Activated CD4-positive, alpha-beta T cell treated with anti-CD3 and anti-CD28 coated beads, Interleukin-2, amount 10 ng/mL, durations not matched to agents 24 days and 14 days (primary cell): Measurements from ENCODE around the gene CDKN2B. TPM values are rescaled to one million over a fixed set of nuclear protein-coding genes. Genes with fewer than 3 reads are reported as not detected.

Experiments
- DNase-seq: peaks from one replicate; pipeline ENCODE4 v3.0.0; 2022
- H3K27ac Mint-ChIP-seq: one replicate; pipeline ENCODE4 v1.8.0; 2022; ENCODE audit warnings: mild to moderate bottlenecking, mixed read lengths
- H3K27me3 Mint-ChIP-seq: one replicate; pipeline ENCODE4 v1.8.0; 2022; ENCODE audit warnings: mixed read lengths
- H3K36me3 Mint-ChIP-seq: one replicate; pipeline ENCODE4 v1.8.0; 2022; ENCODE audit warnings: low read depth, mild to moderate bottlenecking, mixed read lengths
- H3K4me1 Mint-ChIP-seq: one replicate; pipeline ENCODE4 v1.8.0; 2021; ENCODE audit warnings: mixed read lengths
- H3K4me3 Mint-ChIP-seq: one replicate; pipeline ENCODE4 v1.8.0; 2022; ENCODE audit warnings: mild to moderate bottlenecking, moderate library complexity, mixed read lengths
- H3K9me3 Mint-ChIP-seq: one replicate; pipeline ENCODE4 v1.8.0; 2021; ENCODE audit warnings: mixed read lengths
- intact Hi-C: fragments of 100-400 bp; cut with micrococcal nuclease; formaldehyde crosslinking; loops from one replicate; pipeline ENCODE4 v1.15.1; 2023
- total RNA-seq: library from RNA; stranded (reverse); gene quantifications from 2 replicates; pipeline ENCODE4 v1.2.3, GENCODE V29; 2022

CDKN2B gene
- total RNA-seq, 1 donor from 2014 or later: 0.21 TPM

DNA sequence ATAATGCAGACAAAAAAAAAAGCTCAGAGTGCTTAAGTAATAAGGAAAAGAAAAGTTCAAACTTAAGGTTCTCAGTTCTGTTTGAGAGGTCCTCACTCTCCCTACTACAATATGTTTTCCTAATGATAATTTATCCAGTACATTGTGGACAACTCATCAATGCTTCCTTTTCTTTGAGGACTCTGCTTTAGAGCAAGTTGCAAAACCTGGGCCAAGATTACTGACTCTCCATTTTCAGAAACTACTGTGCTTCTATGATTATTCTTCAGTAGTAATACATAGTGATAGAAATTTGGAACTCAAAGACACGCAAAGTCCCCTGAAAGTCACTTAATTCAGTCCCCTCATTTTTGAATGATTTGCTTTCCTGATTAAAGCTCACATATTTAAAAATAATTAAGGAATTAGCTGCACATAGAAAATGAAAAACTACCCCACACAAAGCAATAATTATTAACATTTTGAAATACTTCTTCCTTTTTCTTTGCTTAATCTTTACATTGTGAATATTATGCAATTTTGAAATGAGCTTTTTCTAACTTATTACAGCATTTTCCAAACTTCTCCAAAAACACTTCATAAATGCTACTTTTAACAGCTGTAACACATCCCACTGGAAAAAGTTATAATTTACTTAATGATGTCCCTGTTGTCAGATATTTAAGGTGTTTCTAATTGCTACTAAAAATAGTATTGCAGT is 26.1 kb downstream of the CDKN2B start:
- Mint-ChIP-seq H3K27me3 (peaks cover 69% of the 10 kb centered on the region), H3K4me1 (peaks cover 7% of the 10 kb centered on the region), H3K27ac (no peak overlapping the region), H3K4me3 (no peak overlapping the region), H3K36me3 (no peaks in the 10 kb centered on the region), H3K9me3 (no peaks in the 10 kb centered on the region)
- intact Hi-C loops: no loop called here
- DNase-seq: no peak

DNA sequence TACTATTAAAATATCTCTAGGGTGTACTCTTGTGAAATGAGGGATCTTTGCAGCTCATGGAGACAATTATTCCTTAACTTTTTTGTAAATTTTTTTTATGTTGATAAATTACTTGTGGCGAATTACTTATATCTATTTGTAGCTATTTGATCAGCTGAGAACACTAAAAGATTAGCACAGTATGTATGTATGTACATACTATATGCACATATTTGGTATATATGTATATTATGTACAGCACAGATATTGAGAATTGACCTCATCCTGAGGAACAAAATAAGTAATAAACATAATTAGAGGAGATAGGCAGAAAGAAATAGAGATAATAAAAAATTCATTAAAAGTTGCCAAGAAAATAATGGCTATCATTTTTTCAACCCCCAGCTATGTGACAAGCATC is 26.7 kb downstream of the CDKN2B start:
- Mint-ChIP-seq H3K36me3 (no peaks in the 10 kb centered on the region), H3K4me1 (peaks cover 4% of the 10 kb centered on the region), H3K27me3 (peaks cover 70% of the 10 kb centered on the region), H3K4me3 (no peak overlapping the region), H3K27ac (no peak overlapping the region), H3K9me3 (no peaks in the 10 kb centered on the region)
- DNase-seq: no peak
- intact Hi-C loops: no loop called here

DNA sequence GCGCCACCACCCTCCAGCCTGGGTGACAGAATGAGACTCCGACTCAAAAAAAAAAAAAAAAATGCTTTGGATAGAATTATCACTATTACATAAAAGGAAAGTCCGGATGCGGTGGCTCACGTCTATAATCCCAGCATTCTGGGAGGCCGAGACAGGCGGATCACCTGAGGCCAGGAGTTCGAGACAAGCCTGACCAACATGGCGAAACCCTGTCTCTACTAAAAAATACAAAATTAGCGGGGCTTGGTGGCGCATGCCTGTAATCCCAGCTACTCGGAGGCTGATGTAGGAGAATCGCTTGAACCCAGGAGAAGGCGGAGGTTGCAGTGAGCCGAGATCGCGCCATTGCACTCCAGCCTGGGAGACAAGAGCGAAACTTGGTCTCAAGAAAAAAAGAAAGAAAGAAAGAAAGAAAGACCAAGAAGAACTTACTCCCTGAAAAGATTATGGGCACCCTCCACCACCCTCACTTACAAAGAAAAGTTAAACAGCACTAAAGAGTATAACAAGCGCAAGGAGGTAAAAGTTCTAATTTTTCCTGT is 32.7 kb downstream of the CDKN2B start:
- Mint-ChIP-seq H3K4me1 (peaks cover 20% of the 10 kb centered on the region), H3K36me3 (no peaks in the 10 kb centered on the region), H3K9me3 (peaks cover under 1% of the 10 kb centered on the region), H3K27me3 (peaks cover 82% of the 10 kb centered on the region), H3K27ac (no peak overlapping the region), H3K4me3 (no peak overlapping the region)
- no peak for DNase-seq
- intact Hi-C loops: loop anchor here (2.0 kb wide), 1 partner anchor 142 kb away; no protein-coding TSS in a partner anchor

DNA sequence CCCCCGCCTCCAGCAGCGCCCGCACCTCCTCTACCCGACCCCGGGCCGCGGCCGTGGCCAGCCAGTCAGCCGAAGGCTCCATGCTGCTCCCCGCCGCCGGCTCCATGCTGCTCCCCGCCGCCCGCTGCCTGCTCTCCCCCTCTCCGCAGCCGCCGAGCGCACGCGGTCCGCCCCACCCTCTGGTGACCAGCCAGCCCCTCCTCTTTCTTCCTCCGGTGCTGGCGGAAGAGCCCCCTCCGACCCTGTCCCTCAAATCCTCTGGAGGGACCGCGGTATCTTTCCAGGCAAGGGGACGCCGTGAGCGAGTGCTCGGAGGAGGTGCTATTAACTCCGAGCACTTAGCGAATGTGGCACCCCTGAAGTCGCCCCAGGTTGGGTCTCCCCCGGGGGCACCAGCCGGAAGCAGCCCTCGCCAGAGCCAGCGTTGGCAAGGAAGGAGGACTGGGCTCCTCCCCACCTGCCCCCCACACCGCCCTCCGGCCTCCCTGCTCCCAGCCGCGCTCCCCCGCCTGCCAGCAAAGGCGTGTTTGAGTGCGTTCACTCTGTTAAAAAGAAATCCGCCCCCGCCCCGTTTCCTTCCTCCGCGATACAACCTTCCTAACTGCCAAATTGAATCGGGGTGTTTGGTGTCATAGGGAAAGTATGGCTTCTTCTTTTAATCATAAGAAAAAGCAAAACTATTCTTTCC is 34.2 kb downstream of the CDKN2B start:
- peaks cover 21% of the 10 kb centered on the region for H3K4me1 Mint-ChIP-seq
- H3K36me3 Mint-ChIP-seq: peaks cover 10% of the 10 kb centered on the region
- peak overlapping the region; percentile 83 for H3K4me3 Mint-ChIP-seq
- peak overlapping the region; percentile 52 for H3K27ac Mint-ChIP-seq
- peaks cover 11% of the 10 kb centered on the region for H3K9me3 Mint-ChIP-seq
- intact Hi-C loops: loop anchor here (1.0 to 5.0 kb wide), 5 partner anchors 8 to 1847 kb away; partner anchors contain the start of genes CDKN2A and CDKN2B-AS1
- peaks cover 90% of the 10 kb centered on the region for H3K27me3 Mint-ChIP-seq
- peak; percentile 80 for DNase-seq

DNA sequence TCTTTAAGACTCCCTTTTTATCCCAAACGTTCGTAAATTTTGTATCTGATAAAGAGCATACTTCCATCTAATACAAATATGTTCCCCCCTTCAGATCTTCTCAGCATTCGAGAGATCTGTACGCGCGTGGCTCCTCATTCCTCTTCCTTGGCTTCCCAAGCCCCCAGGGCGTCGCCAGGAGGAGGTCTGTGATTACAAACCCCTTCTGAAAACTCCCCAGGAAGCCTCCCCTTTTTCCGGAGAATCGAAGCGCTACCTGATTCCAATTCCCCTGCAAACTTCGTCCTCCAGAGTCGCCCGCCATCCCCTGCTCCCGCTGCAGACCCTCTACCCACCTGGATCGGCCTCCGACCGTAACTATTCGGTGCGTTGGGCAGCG is 34.8 kb downstream of the CDKN2B start:
- intact Hi-C loops: loop anchor here (2.0 to 5.0 kb wide), 2 partner anchors 20 to 1848 kb away; partner anchors contain the start of genes CDKN2A and CDKN2B-AS1
- Mint-ChIP-seq H3K27ac (peak overlapping the region; percentile 52), H3K9me3 (peaks cover 14% of the 10 kb centered on the region), H3K36me3 (peaks cover 11% of the 10 kb centered on the region), H3K4me1 (peaks cover 19% of the 10 kb centered on the region), H3K4me3 (peak overlapping the region; percentile 83), H3K27me3 (peaks cover 90% of the 10 kb centered on the region)
- DNase-seq: no peak

DNA sequence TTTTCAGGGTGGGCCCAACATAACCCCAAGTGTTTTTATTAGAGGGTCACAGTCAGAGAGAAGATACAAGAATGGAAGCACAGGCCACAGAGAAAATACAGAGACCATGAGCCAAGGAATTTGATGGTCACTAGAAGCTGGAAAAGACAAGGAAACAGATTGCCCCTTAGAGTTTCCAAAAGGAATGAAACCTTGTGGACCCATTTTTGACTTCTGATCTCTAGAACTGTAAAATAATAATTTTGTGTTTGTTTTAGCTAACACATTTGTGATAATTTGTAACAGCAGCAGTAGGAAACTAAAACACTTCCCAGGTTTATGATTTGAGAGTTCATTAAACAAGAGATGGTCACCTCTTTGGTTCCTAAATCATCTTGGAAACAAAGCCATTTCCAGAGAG is 36.7 kb downstream of the CDKN2B start:
- no peak for DNase-seq
- H3K9me3 Mint-ChIP-seq: peaks cover 23% of the 10 kb centered on the region
- peaks cover 93% of the 10 kb centered on the region for H3K27me3 Mint-ChIP-seq
- intact Hi-C loops: loop anchor here (5.0 kb wide), 1 partner anchor 1850 kb away; no protein-coding TSS in a partner anchor
- H3K36me3 Mint-ChIP-seq: peaks cover 17% of the 10 kb centered on the region
- H3K4me1 Mint-ChIP-seq: peaks cover 29% of the 10 kb centered on the region
- H3K4me3 Mint-ChIP-seq: no peak overlapping the region
- no peak overlapping the region for H3K27ac Mint-ChIP-seq

DNA sequence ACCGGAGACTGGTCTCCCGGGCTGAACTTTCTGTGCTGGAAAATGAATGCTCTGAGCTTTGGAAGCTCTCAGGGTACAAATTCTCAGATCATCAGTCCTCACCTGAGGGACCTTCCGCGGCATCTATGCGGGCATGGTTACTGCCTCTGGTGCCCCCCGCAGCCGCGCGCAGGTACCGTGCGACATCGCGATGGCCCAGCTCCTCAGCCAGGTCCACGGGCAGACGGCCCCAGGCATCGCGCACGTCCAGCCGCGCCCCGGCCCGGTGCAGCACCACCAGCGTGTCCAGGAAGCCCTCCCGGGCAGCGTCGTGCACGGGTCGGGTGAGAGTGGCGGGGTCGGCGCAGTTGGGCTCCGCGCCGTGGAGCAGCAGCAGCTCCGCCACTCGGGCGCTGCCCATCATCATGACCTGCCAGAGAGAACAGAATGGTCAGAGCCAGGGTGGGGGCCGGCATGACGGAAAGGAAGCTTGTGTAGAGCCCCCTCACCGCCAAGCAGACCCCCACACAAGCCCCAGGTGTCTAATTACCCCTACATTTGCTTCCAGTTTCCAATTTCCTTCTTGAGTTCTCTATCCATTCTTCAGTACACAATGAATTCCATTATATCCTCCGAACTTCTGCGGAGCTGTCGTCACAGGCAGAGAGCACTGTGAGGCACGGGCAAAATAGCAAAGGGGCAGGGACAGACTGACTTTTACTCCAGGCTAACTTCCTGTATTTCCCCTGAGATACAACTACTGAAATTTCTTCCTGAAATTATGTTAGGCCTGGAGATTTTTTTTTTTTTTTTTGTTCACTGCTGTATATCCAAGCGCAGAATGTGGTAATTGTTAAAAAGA is 38.1 kb downstream of the CDKN2B start:
- peak; percentile 69 for DNase-seq
- no peak overlapping the region for H3K4me3 Mint-ChIP-seq
- H3K27me3 Mint-ChIP-seq: peaks cover 92% of the 10 kb centered on the region
- intact Hi-C loops: loop anchor here (5.0 kb wide), 1 partner anchor 1851 kb away; no protein-coding TSS in a partner anchor
- H3K36me3 Mint-ChIP-seq: peaks cover 20% of the 10 kb centered on the region
- peak overlapping the region; percentile 42 for H3K27ac Mint-ChIP-seq
- peaks cover 26% of the 10 kb centered on the region for H3K9me3 Mint-ChIP-seq
- peaks cover 33% of the 10 kb centered on the region for H3K4me1 Mint-ChIP-seq

DNA sequence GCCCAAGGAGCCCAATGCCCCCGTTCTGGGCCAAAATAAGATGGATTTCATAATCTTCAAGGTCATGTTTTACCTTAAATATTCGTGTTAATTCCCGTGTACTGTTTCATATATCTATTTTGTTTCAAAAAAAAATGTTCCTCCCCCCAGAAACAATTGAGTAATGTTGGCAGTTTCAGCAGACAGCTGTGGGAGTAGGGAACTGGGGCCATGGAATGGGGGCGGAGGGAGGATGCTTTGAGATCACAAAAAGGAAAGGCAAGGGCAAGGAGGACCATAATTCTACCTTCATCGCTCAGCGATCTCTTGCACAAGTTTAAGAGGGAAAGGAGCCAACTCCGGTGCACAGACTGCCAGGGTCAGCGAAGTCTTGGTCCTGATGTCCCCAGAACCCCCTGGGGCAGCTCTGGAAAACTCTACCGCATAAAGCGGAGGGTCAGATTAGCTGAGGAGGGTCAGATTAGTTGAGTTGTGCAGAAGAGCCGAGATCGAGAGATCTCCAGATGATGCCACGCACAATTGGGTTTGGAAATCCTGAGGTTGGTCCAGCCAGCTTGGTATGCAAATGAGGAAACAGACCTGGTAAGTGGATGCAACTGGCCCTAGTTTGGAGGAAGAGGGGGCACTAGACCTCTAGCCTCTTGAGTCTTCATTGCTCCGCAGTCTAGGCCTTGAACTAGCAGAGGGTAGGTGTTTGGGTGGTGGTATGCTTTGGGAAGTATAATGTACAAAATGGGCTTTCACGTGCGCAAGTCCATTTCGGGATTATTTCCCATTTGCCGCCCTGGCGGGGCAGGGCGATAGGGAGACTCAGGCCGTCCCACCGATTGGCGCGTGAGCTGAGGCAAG is 38.9 kb downstream of the CDKN2B start:
- Mint-ChIP-seq H3K27ac (peak overlapping the region; percentile 4), H3K9me3 (peaks cover 26% of the 10 kb centered on the region), H3K27me3 (peaks cover 92% of the 10 kb centered on the region), H3K4me1 (peaks cover 38% of the 10 kb centered on the region), H3K4me3 (no peak overlapping the region), H3K36me3 (peaks cover 20% of the 10 kb centered on the region)
- peak; percentile 57 for DNase-seq
- intact Hi-C loops: loop anchor here (5.0 kb wide), 3 partner anchors 138 to 1852 kb away; partner anchors contain the start of gene DMRTA1

DNA sequence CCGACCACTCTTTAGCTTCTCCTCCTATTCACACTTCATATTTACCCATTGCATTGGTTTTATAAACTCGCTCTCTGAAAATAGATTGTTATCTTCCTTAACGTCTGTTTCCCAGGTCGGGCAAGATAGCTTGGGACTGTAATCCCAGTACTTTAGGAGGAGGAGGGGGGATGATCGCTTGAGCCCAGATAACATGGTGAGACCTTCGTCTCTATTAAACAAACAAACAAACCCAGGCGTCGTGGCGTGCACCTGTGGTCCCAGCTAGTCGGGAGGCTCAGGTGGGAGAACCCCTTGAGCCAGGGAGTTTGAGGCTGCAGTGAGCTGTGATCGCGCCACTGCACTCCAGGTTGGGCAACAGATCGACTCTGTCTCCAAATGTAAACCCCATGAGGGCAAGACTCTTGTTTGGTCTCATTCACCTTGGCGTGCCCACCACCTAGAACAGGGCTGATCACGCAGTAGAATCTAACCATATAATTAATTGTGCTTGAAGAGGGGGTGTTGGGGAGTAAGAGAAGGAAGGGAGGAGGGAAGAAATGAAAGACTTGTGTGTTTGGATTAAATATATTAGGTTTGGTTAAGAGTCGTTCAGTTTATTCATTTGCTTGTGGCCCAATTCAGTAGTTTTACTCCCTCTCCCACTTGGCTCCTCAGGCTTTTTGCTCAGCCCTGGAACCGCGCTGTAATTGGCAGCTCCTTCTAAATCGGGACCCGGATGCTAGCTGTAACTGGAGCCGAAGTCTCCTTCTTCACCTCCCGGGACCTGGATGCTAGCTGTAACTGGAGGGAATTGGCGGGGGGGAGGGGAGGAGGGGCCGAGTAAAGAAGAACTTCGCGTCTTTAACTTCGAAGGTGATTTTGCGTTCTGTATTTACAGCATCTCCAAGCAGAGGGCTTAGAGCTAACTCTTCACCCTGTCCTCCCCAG is 39.8 kb downstream of the CDKN2B start:
- Mint-ChIP-seq H3K27me3 (peaks cover 90% of the 10 kb centered on the region), H3K4me1 (peaks cover 37% of the 10 kb centered on the region), H3K9me3 (peaks cover 26% of the 10 kb centered on the region), H3K27ac (peak overlapping the region; percentile 86), H3K36me3 (peaks cover 20% of the 10 kb centered on the region), H3K4me3 (peak overlapping the region; percentile 6)
- intact Hi-C loops: loop anchor here (5.0 kb wide), 2 partner anchors 137 to 478 kb away; partner anchors contain the start of gene DMRTA1
- DNase-seq: peak; percentile 63

DNA sequence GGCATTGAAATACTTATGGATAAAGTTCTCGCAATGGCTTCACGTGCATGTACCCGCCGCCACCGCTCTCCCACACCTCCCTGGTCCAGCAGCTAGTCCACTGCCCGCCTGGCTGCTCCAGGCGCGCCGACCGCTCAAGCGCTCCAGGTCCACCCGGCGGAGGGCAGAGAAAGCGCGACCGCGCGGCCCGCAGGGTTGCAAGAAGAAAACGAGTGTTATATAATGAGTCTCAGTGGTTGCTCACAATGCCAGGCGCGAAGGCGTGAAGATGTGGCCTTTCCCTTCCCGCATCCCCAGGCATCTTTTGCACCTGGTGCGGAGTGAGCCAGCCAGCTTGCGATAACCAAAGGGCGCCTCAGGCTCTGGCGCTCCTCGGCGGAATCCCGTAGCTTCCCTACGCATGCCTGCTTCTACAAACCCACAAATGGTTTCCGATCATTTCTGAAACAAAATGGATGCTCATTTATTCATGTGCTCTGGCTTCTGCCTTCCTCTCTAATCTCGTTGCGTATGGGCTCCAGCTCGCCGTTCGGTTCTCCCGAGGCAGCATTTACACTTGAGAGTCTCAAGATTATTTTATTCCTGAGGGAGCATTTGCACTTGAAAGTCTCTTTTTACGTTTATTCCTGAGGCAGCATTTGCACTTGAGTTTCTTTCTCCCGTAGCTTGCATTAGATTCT is 40.6 kb downstream of the CDKN2B start:
- H3K36me3 Mint-ChIP-seq: peaks cover 20% of the 10 kb centered on the region
- intact Hi-C loops: loop anchor here (1.0 to 5.0 kb wide), 3 partner anchors 40 to 479 kb away; partner anchors contain the start of gene DMRTA1
- H3K27ac Mint-ChIP-seq: peak overlapping the region; percentile 86
- H3K27me3 Mint-ChIP-seq: peaks cover 88% of the 10 kb centered on the region
- DNase-seq: peak; percentile 69
- peak overlapping the region; percentile 21 for H3K4me3 Mint-ChIP-seq
- peaks cover 35% of the 10 kb centered on the region for H3K4me1 Mint-ChIP-seq
- H3K9me3 Mint-ChIP-seq: peaks cover 30% of the 10 kb centered on the region

DNA sequence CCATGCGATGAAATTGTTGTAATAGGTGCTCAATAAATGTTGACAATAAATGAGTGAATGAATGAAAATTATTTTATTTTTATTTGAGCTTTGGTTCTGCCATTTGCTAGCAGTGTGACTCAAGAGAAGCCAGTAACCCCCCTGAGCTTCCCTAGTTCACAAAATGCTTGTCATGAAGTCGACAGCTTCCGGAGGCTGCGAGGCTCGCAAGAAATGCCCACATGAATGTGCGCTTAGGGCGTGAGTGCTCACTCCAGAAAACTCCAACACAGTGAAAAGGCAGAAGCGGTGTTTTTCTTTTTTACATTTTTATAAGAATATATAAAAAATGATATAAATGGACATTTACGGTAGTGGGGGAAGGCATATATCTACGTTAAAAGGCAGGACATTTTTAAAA is 41.4 kb downstream of the CDKN2B start:
- H3K4me1 Mint-ChIP-seq: peaks cover 32% of the 10 kb centered on the region
- H3K4me3 Mint-ChIP-seq: no peak overlapping the region
- intact Hi-C loops: loop anchor here (1.0 to 5.0 kb wide), 4 partner anchors 8 to 480 kb away; partner anchors contain the start of gene DMRTA1
- peaks cover 38% of the 10 kb centered on the region for H3K9me3 Mint-ChIP-seq
- peak overlapping the region; percentile 51 for H3K27ac Mint-ChIP-seq
- H3K36me3 Mint-ChIP-seq: peaks cover 20% of the 10 kb centered on the region
- H3K27me3 Mint-ChIP-seq: peaks cover 89% of the 10 kb centered on the region
- peak; percentile 66 for DNase-seq
